MG63 (cell line): ENCODE measurements around the gene SLC38A3. TPM values are rescaled to one million over a fixed set of nuclear protein-coding genes. Genes with fewer than 3 reads are reported as not detected.

Experiments
- DNase-seq: peaks from one replicate; pipeline ENCODE4 v3.0.0-alpha.2; 2020
- H3K27me3 ChIP-seq: fragments of 250-450 bp; sonication (Bioruptor Pico); 2 replicates; pipeline ENCODE4 v1.5.1; 2020; ENCODE audit warnings: mild to moderate bottlenecking, moderate library complexity
- H3K36me3 ChIP-seq: fragments of 250-450 bp; sonication (Bioruptor Pico); 2 replicates; pipeline ENCODE4 v1.5.1; 2020; ENCODE audit warnings: mild to moderate bottlenecking, moderate library complexity
- H3K4me3 ChIP-seq: fragments of 250-450 bp; sonication (Bioruptor Pico); 2 replicates; pipeline ENCODE4 v1.5.1; 2020; ENCODE audit warnings: mild to moderate bottlenecking, moderate library complexity
- H3K9me3 ChIP-seq: fragments of 250-450 bp; sonication (Bioruptor Pico); 2 replicates; pipeline ENCODE4 v1.5.1; 2020; ENCODE audit warnings: mild to moderate bottlenecking, moderate library complexity
- total RNA-seq: library from RNA; depleted of rRNA; stranded (reverse); fragments of >200 nt; shearing (Covaris generic); gene quantifications from 2 replicates; pipeline ENCODE4 v1.2.3, GENCODE V29; 2014; ENCODE audit warnings: low replicate concordance; rRNA removed

Gene SLC38A3
- total RNA-seq = not detected in 2 replicates

- H3K9me3 ChIP-seq = no peaks in the 10 kb centered on the region
- no peaks in the 10 kb centered on the region for H3K27me3 ChIP-seq
- H3K36me3 ChIP-seq = no peaks in the 10 kb centered on the region
- DNase-seq = no peak
- H3K4me3 ChIP-seq = 0 out of 2 replicates have a peak within 1 kb of the TSS, but pooled peaks have one; percentile 18
These were observed at the start of gene SLC38A3 for GRCh38 chr3:50204804-50205412. SLC38A3 (plus strand) TSS chr3:50205271; CDS start chr3:50214200, 8,929 bp downstream.

- H3K36me3 ChIP-seq = peaks cover 5% of the 10 kb centered on the region; the same call in 1 of the 2 replicates
- H3K4me3 ChIP-seq = peak overlapping the region; percentile 58
- no peaks in the 10 kb centered on the region for H3K27me3 ChIP-seq
- no peak for DNase-seq
- no peaks in the 10 kb centered on the region for H3K9me3 ChIP-seq
These were observed 49.6 kb upstream of the SLC38A3 start for GRCh38 chr3:50155491-50155878.

- no peak for DNase-seq
- H3K27me3 ChIP-seq = no peaks in the 10 kb centered on the region
- H3K36me3 ChIP-seq = peaks cover 5% of the 10 kb centered on the region; the same call in 1 of the 2 replicates
- no peaks in the 10 kb centered on the region for H3K9me3 ChIP-seq
- peak overlapping the region; percentile 58 for H3K4me3 ChIP-seq
These were observed 49.2 kb upstream of the SLC38A3 start for GRCh38 chr3:50155891-50156290.

GRCh38 chr3:50156549-50157493 is 48.2 kb upstream of the SLC38A3 start:
- DNase-seq = no peak
- H3K9me3 ChIP-seq = no peaks in the 10 kb centered on the region
- no peaks in the 10 kb centered on the region for H3K27me3 ChIP-seq
- H3K36me3 ChIP-seq = peaks cover 9% of the 10 kb centered on the region
- H3K4me3 ChIP-seq = peak overlapping the region; percentile 58

- Histone ChIP-seq H3K27me3 (no peaks in the 10 kb centered on the region), H3K9me3 (no peaks in the 10 kb centered on the region), H3K36me3 (peaks cover 11% of the 10 kb centered on the region), H3K4me3 (no peak overlapping the region)
- peak; percentile 83 for DNase-seq
These were observed 47.1 kb upstream of the SLC38A3 start for GRCh38 chr3:50157827-50158529.

- peak; percentile 35 for DNase-seq
- H3K9me3 ChIP-seq = no peaks in the 10 kb centered on the region
These were observed 46.4 kb upstream of the SLC38A3 start for GRCh38 chr3:50158530-50159146.

GRCh38 chr3:50160561-50160983 is 44.5 kb upstream of the SLC38A3 start:
- Histone ChIP-seq H3K9me3 (no peaks in the 10 kb centered on the region), H3K4me3 (no peak overlapping the region), H3K27me3 (no peaks in the 10 kb centered on the region), H3K36me3 (peaks cover 16% of the 10 kb centered on the region)
- DNase-seq = no peak

More at GRCh38 chr3:50158530-50159146, 46.4 kb upstream of the SLC38A3 start:
- H3K36me3 ChIP-seq = peaks cover 12% of the 10 kb centered on the region
- H3K27me3 ChIP-seq = no peaks in the 10 kb centered on the region
- no peak overlapping the region for H3K4me3 ChIP-seq

GRCh38 chr3:50161320-50161719 is 43.8 kb upstream of the SLC38A3 start:
- peak; percentile 43 for DNase-seq
- Histone ChIP-seq H3K4me3 (no peak overlapping the region), H3K36me3 (peaks cover 16% of the 10 kb centered on the region), H3K27me3 (no peaks in the 10 kb centered on the region), H3K9me3 (no peaks in the 10 kb centered on the region)

- peak; percentile 33 for DNase-seq
- Histone ChIP-seq H3K4me3 (no peak overlapping the region), H3K36me3 (peaks cover 16% of the 10 kb centered on the region)
These were observed 42.8 kb upstream of the SLC38A3 start for GRCh38 chr3:50162034-50162883.

GRCh38 chr3:50163572-50164455 is 41.3 kb upstream of the SLC38A3 start:
- DNase-seq = peak; percentile 96
- H3K4me3 ChIP-seq = no peak overlapping the region
- H3K27me3 ChIP-seq = no peaks in the 10 kb centered on the region
- H3K36me3 ChIP-seq = peaks cover 16% of the 10 kb centered on the region
- H3K9me3 ChIP-seq = no peaks in the 10 kb centered on the region

More at GRCh38 chr3:50162034-50162883, 42.8 kb upstream of the SLC38A3 start:
- Histone ChIP-seq H3K27me3 (no peaks in the 10 kb centered on the region), H3K9me3 (no peaks in the 10 kb centered on the region)

GRCh38 chr3:50164481-50164880 is 40.6 kb upstream of the SLC38A3 start:
- no peak overlapping the region for H3K4me3 ChIP-seq
- no peak for DNase-seq

GRCh38 chr3:50164984-50165909 is 39.8 kb upstream of the SLC38A3 start:
- no peaks in the 10 kb centered on the region for H3K27me3 ChIP-seq
- no peaks in the 10 kb centered on the region for H3K9me3 ChIP-seq
- H3K36me3 ChIP-seq = peaks cover 12% of the 10 kb centered on the region
- H3K4me3 ChIP-seq = no peak overlapping the region
- DNase-seq = peak; percentile 90

More at GRCh38 chr3:50164481-50164880, 40.6 kb upstream of the SLC38A3 start:
- Histone ChIP-seq H3K36me3 (peaks cover 16% of the 10 kb centered on the region), H3K27me3 (no peaks in the 10 kb centered on the region), H3K9me3 (no peaks in the 10 kb centered on the region)

GRCh38 chr3:50165910-50166538 is 39.0 kb upstream of the SLC38A3 start:
- DNase-seq = peak; percentile 80
- H3K36me3 ChIP-seq = peaks cover 11% of the 10 kb centered on the region
- no peak overlapping the region for H3K4me3 ChIP-seq
- H3K27me3 ChIP-seq = no peaks in the 10 kb centered on the region
- H3K9me3 ChIP-seq = no peaks in the 10 kb centered on the region
